HG02642 (cell line): Measurements from ENCODE around the gene ADAMTS6.
"Not testable (repeated sequence)": the region's sequence is repeated elsewhere in the genome, so short reads cannot be mapped to it uniquely, and the experiment has no call there.

Source experiments
- ATAC-seq: cut with Tn5 transposase; IDR thresholded peaks from one replicate; pipeline ENCODE4 v1.9.1; 2021; ENCODE audit warnings: mild to moderate bottlenecking; ENCODE audit not compliant: unreplicated experiment, poor library complexity

ADAMTS6 gene

DNA sequence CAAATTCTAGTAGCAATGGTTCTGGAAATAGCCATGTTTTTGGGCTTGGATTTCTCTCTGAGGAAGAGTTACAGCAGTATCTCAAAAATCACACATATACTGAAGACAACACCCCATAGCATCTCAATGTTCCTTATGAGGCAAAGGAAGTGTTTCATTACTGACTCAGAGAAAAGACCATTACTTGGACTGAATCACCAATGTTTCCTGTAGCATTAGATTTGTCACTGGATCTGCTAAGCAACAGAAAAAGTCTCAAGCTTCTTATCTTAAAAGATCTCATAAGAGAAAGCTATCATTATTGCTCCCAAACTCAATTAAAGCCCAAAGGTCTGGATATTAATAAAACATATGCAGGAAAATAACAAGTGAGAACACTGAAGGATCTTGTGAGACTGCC, 272.4 kb downstream of the ADAMTS6 start:
- no peak for ATAC-seq

DNA sequence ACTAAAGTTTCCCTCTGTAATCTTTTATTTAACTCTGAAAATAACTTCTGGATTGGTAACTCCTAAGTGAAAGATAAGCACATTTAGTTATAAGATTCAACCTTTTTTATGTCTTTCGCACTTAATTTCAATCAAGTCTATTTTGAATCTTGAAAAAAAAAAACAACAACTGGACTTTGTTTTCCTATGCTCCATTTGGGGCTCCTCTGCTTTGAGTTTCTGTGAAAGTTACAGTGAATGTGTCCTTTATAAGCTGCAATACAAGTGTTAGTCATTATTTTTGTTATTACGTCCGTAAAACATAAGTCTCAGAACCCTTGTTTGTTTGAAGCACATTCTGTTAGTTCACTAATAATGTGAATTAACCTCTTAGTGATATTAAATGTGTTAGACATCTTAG, 276.8 kb downstream of the ADAMTS6 start:
- no peak for ATAC-seq

DNA sequence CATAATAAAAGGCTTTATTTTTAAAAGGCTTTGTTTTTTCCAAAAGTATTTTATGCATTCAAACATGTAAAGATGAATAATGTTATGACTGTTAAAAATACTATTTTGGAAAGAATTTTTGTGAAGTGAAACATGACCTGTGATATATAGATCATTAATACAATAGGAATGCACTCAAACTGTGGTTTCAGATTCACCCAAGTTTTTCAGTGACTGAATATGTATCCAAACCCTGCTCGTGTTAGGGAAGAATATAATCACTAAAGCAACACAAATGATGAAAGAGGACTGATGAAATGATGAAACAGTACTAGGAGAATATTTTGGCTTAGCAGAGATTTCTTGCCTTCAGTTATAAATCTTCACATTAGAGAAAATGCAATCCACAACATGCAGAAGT, 278.0 kb downstream of the ADAMTS6 start:
- ATAC-seq: no peak

DNA sequence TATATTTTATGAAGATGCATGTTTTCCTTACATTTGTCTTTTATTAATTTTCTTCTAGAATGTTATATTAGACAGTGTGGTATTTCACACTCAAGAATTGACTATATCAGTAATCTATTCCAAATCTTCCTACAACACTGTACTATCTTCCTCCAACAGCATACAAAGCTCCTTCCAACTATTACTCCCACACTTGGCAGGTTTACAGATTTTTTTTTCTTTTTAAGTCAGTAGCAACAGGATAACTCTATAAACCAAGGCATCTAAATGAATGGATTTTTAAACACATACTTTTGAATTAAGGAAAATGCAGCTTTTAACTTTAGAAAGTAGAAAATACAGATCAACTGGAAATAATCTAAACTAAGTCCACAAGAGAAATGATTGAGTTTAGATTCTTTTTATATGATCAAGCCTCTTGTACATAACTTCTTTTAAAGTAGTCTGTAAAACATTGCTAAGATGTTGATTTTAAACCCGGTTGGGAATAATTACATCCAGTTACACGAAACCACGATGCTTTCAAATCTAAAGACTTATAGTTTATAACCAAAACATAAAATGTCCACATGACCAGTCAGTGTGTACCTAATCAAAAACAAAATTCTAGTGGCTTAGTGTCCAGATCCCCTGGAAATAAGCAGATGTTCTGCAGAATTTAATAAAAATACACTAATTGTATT, 281.6 kb downstream of the ADAMTS6 start:
- no peak for ATAC-seq

GRCh38 chr5:65198456-65199120, 283.1 kb downstream of the ADAMTS6 start:
- no peak for ATAC-seq

DNA sequence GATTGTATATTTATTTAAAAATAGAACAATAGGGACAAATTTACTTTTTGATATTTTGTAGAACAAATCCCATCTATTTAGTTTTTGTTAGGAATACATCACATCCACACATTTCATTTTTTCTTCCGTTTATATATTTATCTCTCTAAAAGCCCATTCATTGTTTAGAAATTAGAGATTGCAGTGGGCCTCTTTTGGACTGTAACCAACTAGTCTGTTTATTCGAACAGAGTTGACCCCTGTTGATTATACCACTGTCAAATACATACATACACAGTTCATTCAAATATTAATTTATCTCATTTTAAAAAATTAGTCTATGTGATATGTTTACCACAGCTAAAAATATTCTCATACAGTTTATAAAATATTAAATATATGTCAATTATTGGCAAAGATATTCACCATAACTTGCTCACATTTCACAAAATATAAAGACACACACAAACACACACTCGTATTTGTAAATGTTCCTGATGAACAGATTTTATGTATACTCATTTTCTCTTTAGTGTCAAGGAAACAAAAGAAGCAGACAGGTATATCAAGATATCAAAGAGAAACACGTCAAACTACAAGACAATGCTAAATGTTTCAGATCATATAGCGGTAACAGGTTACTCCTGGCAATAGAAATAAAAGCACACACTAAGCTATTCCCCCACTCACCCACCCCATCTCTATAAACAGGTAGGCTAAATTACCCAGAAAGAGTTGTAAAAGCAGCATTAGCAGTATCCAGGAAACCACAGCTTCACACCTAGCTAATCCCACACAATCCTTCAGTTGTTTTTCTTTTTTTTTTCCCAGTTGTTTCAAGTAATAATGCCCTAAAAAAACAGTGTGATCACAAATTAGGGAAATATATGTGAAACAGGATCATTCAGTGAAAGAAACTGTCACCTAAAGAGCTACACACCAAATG, 283.9 kb downstream of the ADAMTS6 start:
- no peak for ATAC-seq

DNA sequence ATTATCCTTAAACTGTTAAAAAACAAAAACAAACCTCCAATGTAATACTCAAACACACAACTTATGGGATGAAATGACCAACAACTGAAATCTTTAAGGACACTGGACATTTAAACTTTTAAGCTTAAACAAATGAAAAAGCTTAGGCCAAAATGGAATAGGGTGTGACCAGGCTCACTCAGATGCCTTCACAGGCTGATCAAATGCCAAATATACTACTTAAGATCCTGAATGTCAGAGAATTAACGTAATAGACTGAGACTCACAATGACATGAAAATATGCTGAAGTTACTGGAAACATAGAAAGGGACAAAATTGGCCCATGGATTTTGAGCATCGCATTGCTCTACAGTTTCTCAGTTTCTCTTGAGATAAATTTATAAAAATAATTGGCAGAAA, 286.8 kb downstream of the ADAMTS6 start:
- no peak for ATAC-seq

DNA sequence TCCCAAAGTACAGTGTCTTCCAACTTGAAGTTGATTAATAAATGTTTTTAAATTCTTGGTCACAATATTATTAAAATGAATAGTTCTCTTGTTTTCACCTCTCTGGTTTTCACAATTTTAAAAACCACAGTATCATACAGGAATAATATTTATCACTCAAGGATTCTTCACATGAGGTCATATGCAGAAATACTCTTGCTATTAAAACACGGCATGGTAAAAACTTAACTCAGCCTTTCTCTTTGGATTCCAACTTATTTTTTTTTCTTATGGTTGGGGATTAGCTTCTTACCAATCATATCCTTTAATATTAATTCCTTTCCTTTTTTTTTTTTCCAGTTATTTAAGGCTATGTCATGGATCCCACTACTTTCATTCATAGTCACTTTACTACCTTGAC, 289.4 kb downstream of the ADAMTS6 start:
- ATAC-seq: no peak

- no peak for ATAC-seq
Measured at GRCh38 chr5:65191554-65192135, 290.1 kb downstream of the ADAMTS6 start.

DNA sequence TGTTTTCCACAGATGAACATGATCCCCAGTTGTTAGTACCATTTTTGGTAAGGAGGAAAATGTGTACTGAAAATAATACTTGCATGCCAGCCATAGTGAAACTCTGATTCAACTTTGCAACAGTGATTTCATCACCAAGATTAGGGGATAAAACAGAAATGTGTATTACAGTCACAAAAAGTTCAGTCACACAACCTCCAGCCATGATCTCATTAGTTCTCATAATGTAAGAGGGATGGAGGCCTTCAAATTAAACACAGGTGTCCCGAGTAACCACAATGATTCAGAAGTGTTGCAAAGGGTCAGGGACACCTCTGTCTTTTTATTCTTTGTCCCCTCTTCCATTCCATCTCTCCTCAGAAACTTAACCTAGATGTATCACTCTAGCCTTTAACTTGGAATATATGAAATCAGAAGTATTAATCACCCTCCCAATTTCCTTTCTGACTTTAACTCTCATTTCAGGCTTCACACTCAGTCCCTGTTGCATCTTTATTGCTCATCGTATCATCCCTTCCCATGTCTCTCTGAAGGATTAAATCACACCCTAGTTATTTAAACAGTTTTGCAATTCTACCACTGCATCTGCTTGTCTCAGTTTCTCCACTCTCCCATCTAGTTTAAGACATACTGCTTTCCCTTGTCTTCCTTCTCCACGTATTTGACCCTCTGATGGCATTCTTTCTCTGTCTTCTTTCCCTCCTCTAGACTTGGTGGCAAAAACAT, 291.2 kb downstream of the ADAMTS6 start:
- ATAC-seq: peak; percentile 69

GRCh38 chr5:65186646-65187227, 295.0 kb downstream of the ADAMTS6 start:
- no peak for ATAC-seq

GRCh38 chr5:65185468-65185867, 296.3 kb downstream of the ADAMTS6 start:
- ATAC-seq: no peak

GRCh38 chr5:65184780-65185179, 296.9 kb downstream of the ADAMTS6 start:
- ATAC-seq: no peak

DNA sequence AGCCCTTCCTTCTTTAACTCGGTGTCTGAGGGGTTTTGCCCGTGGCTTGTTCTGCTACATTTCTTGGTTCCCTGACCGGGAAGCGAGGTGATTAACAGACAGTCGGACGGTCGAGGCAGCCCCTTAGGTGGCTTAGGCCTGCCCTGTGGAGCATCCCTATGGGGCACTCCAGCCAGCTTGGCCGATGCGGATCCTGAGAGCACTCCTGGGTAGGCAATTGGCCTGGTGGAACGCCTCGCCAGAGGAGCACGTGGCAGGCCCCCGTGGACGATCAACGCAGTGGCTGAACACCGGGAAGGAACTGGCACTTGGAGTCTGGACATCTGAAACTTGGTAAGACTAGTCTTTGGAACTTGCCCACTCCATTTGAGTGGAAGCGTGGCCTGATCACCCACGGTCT, 307.5 kb downstream of the ADAMTS6 start:
- not testable (repeated sequence) for ATAC-seq

- no peak for ATAC-seq
Measured at GRCh38 chr5:65173130-65173525, 308.6 kb downstream of the ADAMTS6 start.

DNA sequence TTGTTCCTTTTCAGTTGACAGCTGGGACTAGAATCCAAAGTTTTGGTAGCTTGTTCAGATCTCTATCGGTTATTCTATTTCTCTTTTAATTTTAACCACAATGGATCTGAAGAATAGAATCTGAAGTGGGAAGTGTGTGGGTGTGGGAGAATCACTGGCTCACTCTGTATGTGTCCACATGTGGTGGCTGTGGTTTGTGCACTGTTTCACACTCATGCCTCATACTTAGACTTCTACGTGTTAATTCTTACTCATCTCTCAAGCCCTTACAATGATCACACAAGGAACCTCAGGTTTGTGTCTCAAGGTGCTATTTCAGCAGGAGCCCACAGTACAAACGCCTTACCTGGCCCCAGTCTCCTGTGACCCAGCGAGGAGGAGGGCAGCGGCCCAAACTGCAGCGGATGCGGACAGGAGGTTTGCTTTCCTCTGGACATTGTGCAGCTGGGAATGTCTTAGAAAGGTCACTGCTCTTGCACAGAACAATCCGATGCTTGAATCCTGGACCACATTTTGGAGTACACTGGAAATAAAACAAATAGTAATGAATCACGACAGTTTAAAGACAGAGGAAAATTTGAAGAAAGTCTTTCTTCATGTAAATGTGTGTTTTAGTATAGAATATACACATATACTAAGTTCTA, 309.1 kb downstream of the ADAMTS6 start:
- ATAC-seq: peak; percentile 85

DNA sequence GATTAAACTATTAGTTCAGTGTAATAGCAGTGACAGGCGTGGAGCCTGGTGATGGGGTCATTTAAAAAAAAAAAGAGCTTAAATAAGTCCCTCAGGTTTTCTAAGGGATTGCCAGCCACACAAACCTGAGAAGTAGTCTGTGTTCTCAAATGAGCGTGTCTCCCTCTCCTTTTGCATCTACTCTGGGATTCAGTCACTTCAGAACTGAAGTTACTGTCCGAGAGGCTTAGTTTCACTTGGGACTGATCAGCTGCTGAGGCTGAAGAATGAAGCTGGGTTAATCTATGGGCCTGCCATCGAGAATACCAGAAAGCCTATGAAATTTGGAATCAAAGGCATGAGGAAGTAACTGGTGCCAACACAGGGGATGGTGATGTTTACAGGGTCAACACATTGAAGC, 310.1 kb downstream of the ADAMTS6 start:
- no peak for ATAC-seq

DNA sequence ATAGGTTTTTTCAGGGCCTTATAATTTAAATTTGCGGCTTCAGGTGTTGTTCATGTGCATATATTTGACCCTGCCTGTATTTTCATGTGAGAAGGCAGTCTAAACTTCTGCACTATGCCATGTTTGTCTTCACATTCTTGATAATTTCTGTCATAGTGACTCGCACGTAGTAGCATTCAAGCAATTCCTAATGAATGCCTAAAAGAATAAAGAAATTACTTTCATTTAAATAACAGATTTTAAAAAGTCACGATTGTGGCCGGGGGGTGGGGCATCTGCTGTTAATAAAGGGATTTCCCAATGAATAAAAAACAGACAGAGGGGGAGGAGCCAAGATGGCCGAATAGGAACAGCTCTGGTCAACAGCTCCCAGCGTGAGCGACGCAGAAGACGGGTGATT, 318.0 kb downstream of the ADAMTS6 start:
- no peak for ATAC-seq

DNA sequence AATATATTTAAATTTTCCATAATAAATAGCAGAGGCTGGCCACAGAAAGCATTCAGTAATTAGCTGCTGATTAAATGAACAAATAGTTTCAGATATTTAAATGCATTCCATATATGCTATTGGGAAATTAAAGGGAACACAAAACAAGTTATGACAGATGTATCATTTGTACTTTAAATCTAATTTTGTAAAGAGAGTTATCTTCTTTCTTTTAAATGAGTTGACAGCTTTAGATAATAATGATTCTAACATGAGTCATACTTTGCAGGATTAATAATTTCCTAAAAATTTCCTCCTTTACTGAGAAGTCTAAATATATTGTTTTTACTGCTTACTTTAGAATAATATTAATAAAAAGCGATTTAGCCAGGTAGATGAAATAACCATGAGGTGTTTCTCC, 320.1 kb downstream of the ADAMTS6 start:
- no peak for ATAC-seq
